HG03025 (cell line): Measurements from ENCODE around the gene JHY.

Experiments
- ATAC-seq: cut with Tn5 transposase; IDR thresholded peaks from one replicate; pipeline ENCODE4 v1.9.1; 2021; ENCODE audit warnings: mild to moderate bottlenecking, moderate library complexity; ENCODE audit not compliant: unreplicated experiment, low FRiP score

The JHY gene

GRCh38 chr11:122933416-122933815 lies 50.9 kb downstream of the JHY start:
- no peak for ATAC-seq

- ATAC-seq, result no peak
Observed at GRCh38 chr11:122937983-122938382, 55.4 kb downstream of the JHY start.

GRCh38 chr11:122938557-122938956 lies 56.0 kb downstream of the JHY start:
- ATAC-seq, result no peak

- no peak for ATAC-seq
Observed at GRCh38 chr11:122951211-122951610, 68.7 kb downstream of the JHY start.

GRCh38 chr11:122954455-122954854 lies 71.9 kb downstream of the JHY start:
- ATAC-seq, result no peak

GRCh38 chr11:122963961-122964360 lies 81.4 kb downstream of the JHY start:
- ATAC-seq, result no peak

- ATAC-seq, result no peak
Observed at GRCh38 chr11:122976061-122976733, 93.6 kb downstream of the JHY start.

GRCh38 chr11:122976734-122977469 lies 94.3 kb downstream of the JHY start:
- ATAC-seq, result no peak

- ATAC-seq, result no peak
Observed at GRCh38 chr11:122977470-122978298, 95.1 kb downstream of the JHY start.

- ATAC-seq, result no peak
Observed at GRCh38 chr11:122978299-122978620, 95.7 kb downstream of the JHY start.

- ATAC-seq, result no peak
Observed at GRCh38 chr11:122979103-122979814, 96.7 kb downstream of the JHY start.

- ATAC-seq, result no peak
Observed at GRCh38 chr11:122979815-122980595, 97.4 kb downstream of the JHY start.

GRCh38 chr11:122981388-122982264 lies 99.1 kb downstream of the JHY start, which contains the start of gene BSX:
Gene BSX (minus strand): TSS chr11:122981834. CDS start chr11:122981671, 163 bp downstream.
- ATAC-seq, result no peak

- ATAC-seq, result no peak
Observed at GRCh38 chr11:122983438-122984185, 101.1 kb downstream of the JHY start.

- no peak for ATAC-seq
Observed at GRCh38 chr11:122984186-122985011, 101.8 kb downstream of the JHY start.

GRCh38 chr11:122995526-122995925 lies 113.0 kb downstream of the JHY start:
- no peak for ATAC-seq

GRCh38 chr11:122998727-122999366 lies 116.3 kb downstream of the JHY start:
- no peak for ATAC-seq
